Coronary artery (tissue), 2 donors: ENCODE data around the gene CENPK.

Experiments
- DNase-seq: peaks from one replicate; pipeline ENCODE4 v3.0.0-alpha.2; 2017; ENCODE audit warnings: low spot score
- H3K27ac ChIP-seq, 2 donors: fragments of 200-600 bp; sonication (generic); one replicate each; pipeline ENCODE4 v1.5.1; 2016 to 2019
- H3K4me3 ChIP-seq: fragments of 200-600 bp; sonication (generic); 2 replicates; pipeline ENCODE4 v1.5.1; 2016; ENCODE audit warnings: mild to moderate bottlenecking, moderate library complexity
- TF ChIP-seq, protein P1 (sequence below): fragments of 200-600 bp; sonication (generic); IDR thresholded peaks from one replicate; pipeline ENCODE4 v1.5.1; 2019; ENCODE audit warnings: antibody characterized with exemption

Gene CENPK

GRCh38 chr5:65478336-65478735 is 84.6 kb downstream of the CENPK start:
- DNase-seq, result no peak
- TF ChIP-seq, protein P1, sequence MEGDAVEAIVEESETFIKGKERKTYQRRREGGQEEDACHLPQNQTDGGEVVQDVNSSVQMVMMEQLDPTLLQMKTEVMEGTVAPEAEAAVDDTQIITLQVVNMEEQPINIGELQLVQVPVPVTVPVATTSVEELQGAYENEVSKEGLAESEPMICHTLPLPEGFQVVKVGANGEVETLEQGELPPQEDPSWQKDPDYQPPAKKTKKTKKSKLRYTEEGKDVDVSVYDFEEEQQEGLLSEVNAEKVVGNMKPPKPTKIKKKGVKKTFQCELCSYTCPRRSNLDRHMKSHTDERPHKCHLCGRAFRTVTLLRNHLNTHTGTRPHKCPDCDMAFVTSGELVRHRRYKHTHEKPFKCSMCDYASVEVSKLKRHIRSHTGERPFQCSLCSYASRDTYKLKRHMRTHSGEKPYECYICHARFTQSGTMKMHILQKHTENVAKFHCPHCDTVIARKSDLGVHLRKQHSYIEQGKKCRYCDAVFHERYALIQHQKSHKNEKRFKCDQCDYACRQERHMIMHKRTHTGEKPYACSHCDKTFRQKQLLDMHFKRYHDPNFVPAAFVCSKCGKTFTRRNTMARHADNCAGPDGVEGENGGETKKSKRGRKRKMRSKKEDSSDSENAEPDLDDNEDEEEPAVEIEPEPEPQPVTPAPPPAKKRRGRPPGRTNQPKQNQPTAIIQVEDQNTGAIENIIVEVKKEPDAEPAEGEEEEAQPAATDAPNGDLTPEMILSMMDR, result no peak

GRCh38 chr5:65475895-65476294 is 87.1 kb downstream of the CENPK start:
- DNase-seq, result no peak
- TF ChIP-seq, protein P1, result no peak
- no peak overlapping the region for H3K27ac ChIP-seq
- no peak overlapping the region for H3K4me3 ChIP-seq

More at GRCh38 chr5:65478336-65478735, 84.6 kb downstream of the CENPK start:
- Histone ChIP-seq H3K4me3 (no peak overlapping the region), H3K27ac (no peak overlapping the region)

DNA sequence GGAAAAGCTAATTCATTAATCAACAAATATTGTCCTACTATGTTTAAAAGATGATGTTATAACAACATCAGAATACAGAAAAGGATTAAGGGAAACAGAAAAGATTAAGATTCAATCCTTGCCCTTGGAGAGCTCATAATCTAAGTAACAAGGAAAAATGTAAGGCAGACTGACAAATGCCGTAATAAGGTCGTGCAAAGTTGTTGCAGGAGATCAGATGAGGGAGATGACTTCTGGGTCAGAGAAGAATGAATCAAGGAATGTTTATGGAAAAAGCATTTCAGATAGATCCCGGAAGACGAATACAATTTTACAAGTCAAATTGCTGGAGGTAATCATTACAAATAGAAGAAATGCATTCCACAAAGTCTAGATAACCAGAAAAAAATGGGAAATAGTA is 87.6 kb downstream of the CENPK start:
- Histone ChIP-seq H3K27ac (no peak overlapping the region), H3K4me3 (no peak overlapping the region)
- no peak for DNase-seq
- TF ChIP-seq, protein P1, result no peak

DNA sequence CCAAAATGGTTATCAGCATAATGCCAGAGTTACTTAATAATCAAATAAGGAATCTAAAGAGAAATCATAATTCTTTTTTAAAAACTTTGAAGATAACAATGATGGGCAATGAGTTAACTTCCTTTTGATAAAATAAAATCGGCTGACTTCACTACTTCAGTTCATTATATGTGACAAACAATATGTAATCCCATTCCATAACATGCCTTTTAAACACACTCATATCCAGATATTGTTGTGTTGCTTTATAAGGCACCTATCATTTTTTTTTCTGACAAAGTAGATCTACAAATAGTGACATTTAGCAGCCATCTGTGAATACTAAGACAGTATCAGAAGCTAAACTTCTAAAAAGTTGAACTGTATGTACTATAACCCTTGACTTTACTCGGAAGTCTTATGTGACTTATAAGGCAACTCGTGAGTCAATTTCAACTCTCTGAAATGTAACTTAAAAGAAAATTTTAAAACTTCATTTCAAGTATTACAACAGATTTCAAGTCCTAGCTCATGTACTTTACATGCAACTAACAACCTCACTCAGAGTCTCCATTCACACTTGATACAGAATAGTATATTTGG is 88.7 kb downstream of the CENPK start:
- DNase-seq, result no peak
- H3K4me3 ChIP-seq, result no peak overlapping the region
- no peak overlapping the region for H3K27ac ChIP-seq
- TF ChIP-seq, protein P1, result no peak

- Histone ChIP-seq H3K4me3 (no peak overlapping the region), H3K27ac (no peak overlapping the region)
- DNase-seq, result no peak
- TF ChIP-seq, protein P1, result no peak
These were observed 94.3 kb downstream of the CENPK start for GRCh38 chr5:65468633-65469032.
